HEK293 (cell line): ENCODE data around the gene MDFIC2.

Source experiments
- CTCF ChIA-PET: fragments of 350-600 bp; formaldehyde crosslinking; extraction: SDS; loops from one replicate; lab custom pipeline; 2021; ENCODE audit warnings: antibody characterized with exemption; lab: Yijun Ruan, JAX
- POLR2A ChIA-PET: fragments of 300-600 bp; formaldehyde crosslinking; extraction: SDS; loops from one replicate; lab custom pipeline; 2020; ENCODE audit warnings: antibody characterized with exemption, inconsistent platforms; lab: Yijun Ruan, JAX
- H3K27ac ChIP-seq: fragments of 200-500 bp; sonication (Bioruptor generic); 2 replicates; pipeline ENCODE4 v1.5.1; 2014; ENCODE audit warnings: low read depth, low read length, control low read depth, inconsistent platforms; ENCODE audit errors: extremely low read depth
- H3K36me3 ChIP-seq, 2 experiments: fragments of 200-500 bp in 1 of 2; sonication (Bioruptor generic) in 1 of 2; 1 replicate in 1 of 2; 2 replicates in 1 of 2; pipeline ENCODE4 v1.5.1; 2014 to 2017; ENCODE audit warnings: inconsistent platforms in 2 of 2, low read length in 2 of 2; ENCODE audit not compliant: control insufficient read depth in 2 of 2, insufficient read depth in 1 of 2
- H3K4me1 ChIP-seq: fragments of 200-500 bp; sonication (Bioruptor generic); 2 replicates; pipeline ENCODE4 v1.5.1; 2014; ENCODE audit warnings: mild to moderate bottlenecking, low read length, inconsistent platforms; ENCODE audit not compliant: control insufficient read depth, insufficient read depth
- H3K4me3 ChIP-seq: 2 replicates; pipeline ENCODE4 v1.5.1; 2011; ENCODE audit warnings: low read depth, mild to moderate bottlenecking, control low read depth, low read length, moderate library complexity
- H3K9me3 ChIP-seq: fragments of 200-500 bp; sonication (Bioruptor generic); 2 replicates; pipeline ENCODE4 v1.5.1; 2014; ENCODE audit warnings: low read depth, low read length, inconsistent platforms; ENCODE audit not compliant: control insufficient read depth, insufficient read depth
- BCL11A ChIP-seq: fragments of 450-650 bp; formaldehyde crosslinking; IDR thresholded peaks from 2 replicates; pipeline ENCODE4 v1.5.1; 2016; ENCODE audit warnings: low read depth, missing biosample characterization, missing genetic modification characterization
- BCL6B ChIP-seq: fragments of 450-650 bp; formaldehyde crosslinking; IDR thresholded peaks from 2 replicates; pipeline ENCODE4 v1.5.1; 2017; ENCODE audit warnings: missing biosample characterization, missing genetic modification characterization
- KLF10 ChIP-seq: fragments of 450-650 bp; IDR thresholded peaks from 2 replicates; pipeline ENCODE4 v1.5.1; 2018; ENCODE audit warnings: missing biosample characterization, mild to moderate bottlenecking, missing genetic modification characterization
- KLF8 ChIP-seq: fragments of 450-650 bp; formaldehyde crosslinking; IDR thresholded peaks from 2 replicates; pipeline ENCODE4 v1.5.1; 2016; ENCODE audit warnings: missing biosample characterization, missing genetic modification characterization
- KLF9 ChIP-seq: fragments of 450-650 bp; formaldehyde crosslinking; IDR thresholded peaks from 2 replicates; pipeline ENCODE4 v1.5.1; 2016; ENCODE audit warnings: missing biosample characterization, missing genetic modification characterization, low read depth
- OVOL3 ChIP-seq: fragments of 450-650 bp; formaldehyde crosslinking; IDR thresholded peaks from 2 replicates; pipeline ENCODE4 v1.5.1; 2016; ENCODE audit warnings: missing biosample characterization, missing genetic modification characterization
- SALL2 ChIP-seq: fragments of 450-650 bp; formaldehyde crosslinking; IDR thresholded peaks from 2 replicates; pipeline ENCODE4 v1.5.0; 2017; ENCODE audit warnings: missing biosample characterization, mild to moderate bottlenecking, missing genetic modification characterization, borderline replicate concordance
- SP2 ChIP-seq: fragments of 450-650 bp; formaldehyde crosslinking; IDR thresholded peaks from 2 replicates; pipeline ENCODE4 v1.5.1; 2016; ENCODE audit warnings: missing biosample characterization, missing genetic modification characterization
- SP7 ChIP-seq: fragments of 450-650 bp; formaldehyde crosslinking; IDR thresholded peaks from 2 replicates; pipeline ENCODE4 v1.5.1; 2016; ENCODE audit warnings: missing biosample characterization, missing genetic modification characterization
- ZBTB17 ChIP-seq: fragments of 450-650 bp; formaldehyde crosslinking; IDR thresholded peaks from 2 replicates; pipeline ENCODE4 v1.5.1; 2016; ENCODE audit warnings: missing biosample characterization, missing genetic modification characterization
- ZBTB21 ChIP-seq: fragments of 450-650 bp; formaldehyde crosslinking; IDR thresholded peaks from 2 replicates; pipeline ENCODE4 v1.5.1; 2017; ENCODE audit warnings: missing biosample characterization, missing genetic modification characterization
- ZFP41 ChIP-seq: fragments of 450-650 bp; formaldehyde crosslinking; IDR thresholded peaks from 2 replicates; pipeline ENCODE4 v1.5.1; 2016; ENCODE audit warnings: missing biosample characterization, missing genetic modification characterization, borderline replicate concordance
- ZFP69B ChIP-seq: fragments of 450-650 bp; formaldehyde crosslinking; IDR thresholded peaks from 2 replicates; pipeline ENCODE4 v1.5.1; 2016; ENCODE audit warnings: missing biosample characterization, missing genetic modification characterization
- ZNF114 ChIP-seq: fragments of 450-650 bp; formaldehyde crosslinking; IDR thresholded peaks from 2 replicates; pipeline ENCODE4 v1.5.0; 2017; ENCODE audit warnings: missing biosample characterization, missing genetic modification characterization
- ZNF121 ChIP-seq: fragments of 450-650 bp; formaldehyde crosslinking; IDR thresholded peaks from 2 replicates; pipeline ENCODE4 v1.5.1; 2016; ENCODE audit warnings: missing biosample characterization, missing genetic modification characterization
- ZNF184 ChIP-seq: fragments of 450-650 bp; IDR thresholded peaks from 2 replicates; pipeline ENCODE4 v1.5.1; 2018; ENCODE audit warnings: missing biosample characterization, mild to moderate bottlenecking, missing genetic modification characterization
- ZNF221 ChIP-seq: fragments of 450-650 bp; formaldehyde crosslinking; IDR thresholded peaks from 2 replicates; pipeline ENCODE4 v1.5.1; 2017; ENCODE audit warnings: missing biosample characterization, missing genetic modification characterization, borderline replicate concordance
- ZNF280C ChIP-seq: fragments of 450-650 bp; formaldehyde crosslinking; IDR thresholded peaks from 2 replicates; pipeline ENCODE4 v1.5.1; 2016; ENCODE audit warnings: missing biosample characterization, missing genetic modification characterization
- ZNF362 ChIP-seq: fragments of 450-650 bp; formaldehyde crosslinking; IDR thresholded peaks from 2 replicates; pipeline ENCODE4 v1.5.1; 2016; ENCODE audit warnings: missing biosample characterization, missing genetic modification characterization
- ZNF37A ChIP-seq: fragments of 450-650 bp; IDR thresholded peaks from 2 replicates; pipeline ENCODE4 v1.5.1; 2018; ENCODE audit warnings: missing biosample characterization, missing genetic modification characterization
- ZNF391 ChIP-seq: fragments of 450-650 bp; formaldehyde crosslinking; IDR thresholded peaks from 2 replicates; pipeline ENCODE4 v1.5.1; 2016; ENCODE audit warnings: low read depth, missing biosample characterization, missing genetic modification characterization, borderline replicate concordance
- ZNF596 ChIP-seq: fragments of 450-650 bp; IDR thresholded peaks from 2 replicates; pipeline ENCODE4 v1.5.0; 2018; ENCODE audit warnings: missing biosample characterization, mild to moderate bottlenecking, missing genetic modification characterization, moderate library complexity
- ZNF600 ChIP-seq: fragments of 450-650 bp; formaldehyde crosslinking; IDR thresholded peaks from 2 replicates; pipeline ENCODE4 v1.5.1; 2016; ENCODE audit warnings: missing biosample characterization, missing genetic modification characterization
- ZNF658 ChIP-seq: fragments of 450-650 bp; formaldehyde crosslinking; IDR thresholded peaks from 2 replicates; pipeline ENCODE4; 2016; ENCODE audit warnings: missing biosample characterization, missing genetic modification characterization

Gene MDFIC2

GRCh38 chr3:70247955-70248354, 64.5 kb downstream of the MDFIC2 start:
- Histone ChIP-seq H3K9me3 (no peaks in the 10 kb centered on the region), H3K4me1 (no peaks in the 10 kb centered on the region), H3K4me3 (no peak overlapping the region), H3K27ac (no peak overlapping the region), H3K36me3 (no peaks in the 10 kb centered on the region)
- ChIA-PET POLR2A (no interaction called here), CTCF (no interaction called here)
- TF ChIP-seq ZNF37A: no peak
- TF ChIP-seq ZNF596: no peak
- no peak for TF ChIP-seq KLF10 (tag by site-specific recombination)
- no peak for TF ChIP-seq BCL11A
- no peak for TF ChIP-seq ZFP41 (tag by site-specific recombination)
- TF ChIP-seq ZNF114 (tag by site-specific recombination): no peak
- TF ChIP-seq ZBTB21 (tag by site-specific recombination): no peak
- TF ChIP-seq ZNF121 (tag by site-specific recombination): no peak
- no peak for TF ChIP-seq SP2 (tag by site-specific recombination)
- no peak for TF ChIP-seq ZNF600 (tag by site-specific recombination)
- no peak for TF ChIP-seq ZBTB17 (tag by site-specific recombination)
- TF ChIP-seq ZNF658 (tag by site-specific recombination): no peak
- TF ChIP-seq OVOL3 (tag by site-specific recombination): no peak
- no peak for TF ChIP-seq ZNF362 (tag by site-specific recombination)
- TF ChIP-seq ZNF184 (tag by site-specific recombination): no peak
- TF ChIP-seq ZNF391: no peak
- TF ChIP-seq SP7: no peak
- no peak for TF ChIP-seq ZNF280C

GRCh38 chr3:70245746-70246525, 66.5 kb downstream of the MDFIC2 start:
- H3K36me3 ChIP-seq: no peaks in the 10 kb centered on the region
- no peaks in the 10 kb centered on the region for H3K9me3 ChIP-seq
- no peak overlapping the region for H3K27ac ChIP-seq
- no peak overlapping the region for H3K4me3 ChIP-seq
- TF ChIP-seq ZFP69B (tag by site-specific recombination) (no peak), ZNF221 (tag by site-specific recombination) (no peak), SALL2 (tag by site-specific recombination) (no peak), BCL6B (tag by site-specific recombination) (no peak), KLF8 (tag by site-specific recombination) (no peak), KLF9 (tag by site-specific recombination) (no peak)
- ChIA-PET CTCF (no interaction called here), POLR2A (no interaction called here)
- no peaks in the 10 kb centered on the region for H3K4me1 ChIP-seq
